Measurements from ENCODE around the gene KRCC1.
"Not testable (repeated sequence)": the region's sequence is repeated elsewhere in the genome, so short reads cannot be mapped to it uniquely, and the experiment has no call there.

The KRCC1 gene

GRCh38 chr2:88000474-88000873 lies 55.1 kb downstream of the KRCC1 start:
- not testable (repeated sequence) for DNase-seq (ENCODE audit: low read depth in 2 of 2)

GRCh38 chr2:87996570-87996969 lies 59.0 kb downstream of the KRCC1 start:
- DNase-seq (ENCODE audit: low read depth in 2 of 2) = no peak

DNA sequence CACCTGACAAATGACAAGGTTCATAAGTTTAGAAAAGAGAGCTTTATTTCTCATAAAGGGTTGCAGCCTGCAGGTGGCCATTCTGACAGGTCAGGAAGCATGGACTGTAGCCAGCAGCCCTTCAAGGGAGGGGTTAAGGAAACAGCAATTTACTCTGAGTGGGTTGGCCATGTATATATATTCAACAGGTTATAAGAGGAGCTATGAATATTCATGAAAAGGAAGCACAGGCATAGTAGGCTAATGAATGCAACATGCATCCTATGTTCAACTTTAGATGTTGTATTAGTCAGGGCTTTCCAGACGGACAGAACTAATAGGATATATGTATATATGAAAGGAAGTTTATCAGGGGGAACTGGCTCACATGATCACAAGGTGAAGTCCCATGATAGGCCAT lies 59.8 kb downstream of the KRCC1 start:
- no peak for DNase-seq (ENCODE audit: low read depth in 2 of 2)

DNA sequence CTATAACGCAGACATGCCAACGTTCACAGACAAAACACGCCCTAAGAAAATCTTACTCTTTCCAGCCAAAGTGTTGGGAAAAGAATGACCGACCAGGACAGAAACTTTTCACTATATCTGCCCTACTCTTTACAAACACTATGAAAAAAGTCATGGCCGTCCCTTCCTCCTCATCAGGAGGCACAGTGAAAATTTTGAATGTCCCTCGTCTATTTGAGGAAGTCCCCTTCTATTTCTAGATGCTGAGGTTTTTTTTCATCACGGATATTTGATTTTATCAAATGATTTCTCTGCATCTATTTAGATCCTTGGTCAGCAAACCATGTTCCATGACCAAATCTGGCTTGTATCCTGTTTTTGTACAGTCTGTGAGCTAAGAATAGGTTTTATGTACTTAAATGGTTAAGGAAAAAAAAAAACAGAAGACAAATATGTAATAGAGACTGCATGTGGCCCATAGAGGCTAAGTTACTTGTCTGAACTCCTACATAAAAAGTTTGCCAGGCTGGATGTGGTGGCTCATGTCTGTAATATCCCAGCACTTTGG lies 61.2 kb downstream of the KRCC1 start:
- not testable (repeated sequence) for DNase-seq (ENCODE audit: low read depth in 2 of 2)

GRCh38 chr2:87992569-87992968 lies 63.0 kb downstream of the KRCC1 start:
- not testable (repeated sequence) for DNase-seq (ENCODE audit: low read depth in 2 of 2)

- DNase-seq (ENCODE audit: low read depth in 2 of 2) = not testable (repeated sequence)
Observed at GRCh38 chr2:87987473-87987872, 68.1 kb downstream of the KRCC1 start.

DNA sequence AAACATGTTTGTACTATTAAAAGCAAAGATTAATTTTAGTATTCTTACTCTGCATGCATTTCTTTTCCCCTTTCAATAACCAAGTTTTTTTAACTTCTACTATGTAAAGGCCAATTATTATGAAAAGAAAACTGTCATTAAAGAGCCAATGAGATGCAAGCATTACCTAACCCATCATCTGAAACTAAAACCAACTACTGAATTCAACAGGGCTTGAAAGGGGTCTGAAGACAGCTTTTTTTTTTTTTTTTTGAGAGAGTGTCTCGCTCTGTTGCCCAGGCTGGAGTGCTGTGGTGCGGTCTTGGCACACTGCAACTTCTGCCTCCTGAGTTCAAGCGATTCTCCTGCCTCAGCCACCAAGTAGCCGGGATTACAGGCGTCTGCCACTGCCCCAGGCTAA lies 69.7 kb downstream of the KRCC1 start:
- not testable (repeated sequence) for DNase-seq (ENCODE audit: low read depth in 2 of 2)

GRCh38 chr2:87981182-87981581 lies 74.4 kb downstream of the KRCC1 start:
- not testable (repeated sequence) for DNase-seq (ENCODE audit: low read depth in 2 of 2)
